T47D (cell line): Measurements from ENCODE around the gene REN.
A peak's percentile ranks its signal among the peaks of the same experiment; 100 is the strongest.

Experiments
- DNase-seq, 2 experiments: peaks; one replicate each; pipeline versions ENCODE4 v3.0.0 to v3.0.0-alpha.2; 2011 to 2012; ENCODE audit warnings: low read depth in 1 of 2, low spot score in 1 of 2
- JUND ChIP-seq: IDR thresholded peaks from 2 replicates; pipeline ENCODE4 v1.6.1; 2012; ENCODE audit warnings: low read depth
- in situ Hi-C: cut with HindIII; loops from 2 replicates; pipeline ENCODE4 v1.10.0; 2016; ENCODE audit warnings: low sequenced_read_pairs, low pct_unique_long_range_greater_than_20kb

Gene REN

DNA sequence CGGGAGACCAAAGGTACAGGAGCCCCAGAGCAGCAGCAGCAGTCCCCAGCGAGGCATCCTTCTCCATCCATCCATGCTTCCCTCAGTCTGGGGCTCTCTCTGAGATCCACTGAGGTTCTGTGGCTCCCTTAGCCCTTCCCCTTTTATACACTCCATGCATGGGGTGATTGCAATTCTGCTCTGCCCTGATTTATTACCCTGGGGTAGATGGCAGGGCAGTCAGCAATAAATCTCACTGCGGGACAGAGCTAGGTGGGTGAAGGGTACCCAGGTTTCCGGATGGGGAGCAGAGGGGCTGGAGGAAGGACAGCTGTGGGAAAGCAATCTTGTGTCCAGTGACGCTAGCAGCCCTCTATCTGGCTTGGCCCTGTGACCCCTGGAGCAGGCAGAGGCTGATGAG lies at the start of gene REN:
Gene REN, minus strand, starts transcription at position 119 of the 400 bp plus-strand sequence. Its CDS starts 44 bp downstream, at position 75.
- in situ Hi-C loops, result no loop called here
- TF ChIP-seq JUND, result no peak
- no peak for DNase-seq

- TF ChIP-seq JUND, result no peak
- DNase-seq, result peak; percentile 81 to 95
- in situ Hi-C loops, result no loop called here
These were observed 47.8 kb upstream of the REN start, which contains the start of gene GOLT1A for GRCh38 chr1:204213668-204214662. Gene GOLT1A, minus strand, starts transcription at chr1:204213988. Its CDS starts 82 bp downstream, at chr1:204213906.

DNA sequence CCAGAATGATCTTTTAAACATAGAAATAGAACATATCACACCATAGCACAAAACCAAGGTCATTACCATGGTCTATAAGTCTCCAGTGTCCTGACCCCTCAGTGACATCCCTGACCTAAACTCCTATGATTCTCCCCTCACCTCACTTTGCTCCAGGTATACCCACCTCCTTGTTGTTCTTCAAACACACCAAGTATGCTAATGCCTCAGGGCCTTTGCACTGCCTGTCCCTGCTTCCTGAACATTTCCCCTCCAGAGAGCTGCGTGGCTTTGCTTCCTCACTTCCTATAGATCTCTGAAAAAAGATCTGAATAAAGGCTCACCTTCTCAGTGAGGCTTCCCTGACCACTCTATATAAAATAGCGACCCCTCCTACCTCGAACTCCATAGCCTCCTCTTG lies 46.6 kb upstream of the REN start:
- in situ Hi-C loops, result no loop called here
- DNase-seq, result no peak
- no peak for TF ChIP-seq JUND

DNA sequence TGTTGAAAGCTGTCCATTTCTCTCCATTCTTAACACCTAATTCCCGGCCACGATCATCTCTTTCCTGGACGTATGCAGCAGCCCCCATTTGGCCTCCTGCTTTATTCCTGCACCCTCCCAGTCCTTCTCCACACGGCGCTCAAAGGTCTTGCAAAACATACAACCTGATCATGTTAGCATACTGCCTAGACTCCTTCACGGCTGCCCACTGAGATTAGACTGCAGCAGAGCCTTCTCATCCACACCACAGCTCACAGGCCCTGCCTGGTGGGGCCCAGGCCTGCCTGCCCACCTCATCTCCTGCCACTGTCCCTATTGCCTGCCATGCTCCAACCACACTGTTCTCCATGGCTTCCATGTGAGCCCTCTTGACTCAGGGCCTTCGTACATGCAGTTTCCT lies 44.9 kb upstream of the REN start:
- TF ChIP-seq JUND, result no peak
- no peak for DNase-seq
- in situ Hi-C loops, result no loop called here

DNA sequence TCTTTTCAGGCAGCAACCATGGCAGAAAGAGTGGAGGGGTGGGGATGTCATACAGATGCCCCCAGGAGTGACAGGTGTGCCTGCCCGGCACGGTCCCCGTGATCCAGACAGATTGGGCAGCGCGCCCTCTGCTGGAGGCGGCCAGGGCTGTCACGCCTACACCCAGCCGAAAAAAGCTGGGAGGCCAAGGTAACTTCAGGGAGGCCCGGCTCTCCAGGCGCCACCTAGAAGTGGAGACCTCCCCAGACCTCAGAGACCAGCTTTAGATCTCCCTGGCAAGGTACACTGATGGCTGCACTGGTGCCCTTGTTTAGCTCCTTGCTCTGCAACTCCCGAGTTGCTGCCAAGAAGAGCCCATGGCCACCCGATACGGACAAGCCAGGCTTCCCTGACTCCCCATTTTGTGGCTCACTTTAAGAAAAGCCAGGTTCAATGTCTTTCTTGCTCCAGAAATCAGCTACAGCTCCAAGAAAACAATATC lies 41.0 kb upstream of the REN start:
- no peak for TF ChIP-seq JUND
- peak; percentile 73 to 74 for DNase-seq
- in situ Hi-C loops, result no loop called here

GRCh38 chr1:204206121-204206520 lies 40.0 kb upstream of the REN start:
- peak in 1 of 2 experiments; percentile 38 for DNase-seq
- TF ChIP-seq JUND, result no peak
- in situ Hi-C loops, result no loop called here

GRCh38 chr1:204205486-204205885 lies 39.3 kb upstream of the REN start:
- no peak for DNase-seq
- in situ Hi-C loops, result no loop called here
- no peak for TF ChIP-seq JUND

GRCh38 chr1:204204944-204205343 lies 38.8 kb upstream of the REN start:
- no peak for DNase-seq
- TF ChIP-seq JUND, result no peak
- in situ Hi-C loops, result no loop called here

DNA sequence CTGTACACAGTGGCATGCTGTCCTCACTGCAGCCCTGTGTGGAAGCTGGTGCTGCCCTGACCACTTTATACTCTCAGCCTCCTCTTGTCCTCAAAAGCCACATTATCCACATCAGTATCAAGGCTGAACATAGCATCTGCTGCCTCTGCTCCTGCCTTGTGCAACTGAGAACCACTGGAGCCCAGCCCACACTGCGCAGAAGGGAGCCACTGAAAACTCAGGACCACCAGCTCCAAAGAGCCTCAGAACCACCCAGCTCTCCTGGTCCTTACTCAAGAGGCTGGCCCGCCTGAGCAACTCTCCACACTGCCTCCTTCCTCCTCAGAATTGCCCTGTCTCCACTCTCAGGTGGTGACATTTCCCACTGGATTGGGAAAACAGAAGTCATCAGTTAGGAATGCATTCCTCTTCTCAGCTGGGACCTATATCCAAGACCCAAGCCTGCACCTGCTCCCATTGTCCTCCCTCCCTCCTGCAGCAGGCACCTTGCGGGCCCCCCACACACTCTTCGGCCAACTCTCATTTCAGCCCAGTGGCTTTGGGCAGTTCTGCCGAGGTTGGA lies 37.1 kb upstream of the REN start:
- no peak for TF ChIP-seq JUND
- DNase-seq, result peak in 1 of 2 experiments; percentile 45
- in situ Hi-C loops, result no loop called here

- TF ChIP-seq JUND, result no peak
- in situ Hi-C loops, result no loop called here
- DNase-seq, result no peak
These were observed 36.3 kb upstream of the REN start for GRCh38 chr1:204202481-204202880.

- in situ Hi-C loops, result no loop called here
- DNase-seq, result no peak
- TF ChIP-seq JUND, result no peak
These were observed 35.4 kb upstream of the REN start for GRCh38 chr1:204201348-204202040.

DNA sequence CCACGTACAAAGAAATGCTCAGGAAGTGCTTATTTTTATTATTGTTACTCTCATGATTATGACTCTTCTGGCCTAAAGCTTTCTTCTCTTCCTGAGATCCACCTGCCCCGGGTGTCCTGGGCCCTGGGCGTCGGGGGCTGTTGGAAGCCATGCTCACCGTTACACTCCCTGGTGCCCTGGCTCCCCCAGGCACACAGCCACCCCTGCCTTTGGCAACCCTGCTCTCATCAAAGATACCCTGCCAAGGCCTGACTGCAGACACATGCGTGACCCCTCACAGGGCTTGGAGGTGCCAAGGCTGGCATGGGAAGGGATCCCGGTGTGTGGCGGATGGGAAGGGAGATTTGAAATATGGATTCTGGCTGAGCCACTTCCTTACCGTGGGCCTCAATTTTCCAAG lies 33.4 kb upstream of the REN start:
- DNase-seq, result no peak
- in situ Hi-C loops, result no loop called here

More for the DNA sequence above, 33.4 kb upstream of the REN start:
- TF ChIP-seq JUND, result no peak
